T-helper 22 cell (primary cell): ENCODE data around the gene TMEM14B.
"Not testable (repeated sequence)": the region's sequence is repeated elsewhere in the genome, so short reads cannot be mapped to it uniquely, and the experiment has no call there.

Experiments
- DNase-seq: peaks from one replicate; pipeline ENCODE4 v3.0.0-alpha.2; 2020; ENCODE audit warnings: low read depth

Gene TMEM14B

DNA sequence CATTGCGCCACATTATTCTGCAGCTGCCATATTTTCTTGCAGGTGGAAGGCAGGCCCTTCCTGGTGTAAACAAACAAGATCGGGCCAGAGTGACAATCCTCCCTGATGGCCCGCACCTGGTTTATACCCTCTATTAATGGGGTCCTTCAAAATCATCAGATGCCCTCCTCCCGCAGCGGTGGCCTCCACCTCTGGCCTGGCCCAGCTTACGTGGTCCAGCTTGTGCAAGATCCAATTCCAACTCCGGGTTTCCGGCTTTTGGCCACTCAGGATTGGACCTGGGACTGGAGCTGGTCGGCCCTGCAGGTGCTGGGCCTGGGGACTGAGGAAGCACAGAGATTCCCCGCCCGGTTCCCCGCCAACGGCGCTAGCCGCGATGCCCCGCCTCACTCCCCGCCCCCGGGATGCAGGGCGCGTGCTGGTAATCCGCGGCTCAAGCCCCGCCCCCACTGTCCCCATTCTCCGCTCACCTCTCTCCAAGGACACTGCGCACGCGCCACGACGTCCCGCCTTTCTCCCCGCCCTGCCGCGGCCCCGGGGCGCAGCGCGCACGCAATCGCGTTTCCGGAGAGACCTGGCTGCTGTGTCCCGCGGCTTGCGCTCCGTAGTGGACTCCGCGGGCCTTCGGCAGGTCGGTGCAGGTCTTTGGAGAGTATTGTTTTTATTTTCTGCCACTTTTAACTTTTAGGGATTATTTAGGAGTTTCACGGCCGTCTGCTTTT is at the start of gene TMEM14B:
TMEM14B (plus strand) TSS at position 555 of the 722 bp plus-strand sequence. CDS start 1,441 bp downstream, outside the sequence.
- peak; percentile 97 for DNase-seq

DNA sequence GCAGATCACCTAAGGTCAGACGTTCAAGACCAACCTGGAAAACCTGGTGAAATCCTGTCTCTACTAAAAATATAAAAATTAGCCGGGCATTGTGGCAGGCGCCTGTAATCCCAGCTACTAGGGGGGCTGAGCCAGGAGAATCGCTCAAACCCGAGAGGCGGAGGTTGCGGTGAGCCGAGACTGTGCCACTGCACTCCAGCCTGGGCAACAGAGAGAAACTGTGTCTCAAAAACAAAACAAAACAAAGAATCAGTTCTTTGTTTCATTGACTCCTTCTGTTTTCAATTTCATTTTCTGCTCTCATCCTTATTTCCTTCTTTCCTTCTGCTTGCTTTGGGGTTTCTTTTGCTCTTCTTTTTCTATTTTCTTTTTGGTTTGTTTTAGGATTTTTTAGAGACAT is 33.6 kb upstream of the TMEM14B start:
- DNase-seq, result no peak

DNA sequence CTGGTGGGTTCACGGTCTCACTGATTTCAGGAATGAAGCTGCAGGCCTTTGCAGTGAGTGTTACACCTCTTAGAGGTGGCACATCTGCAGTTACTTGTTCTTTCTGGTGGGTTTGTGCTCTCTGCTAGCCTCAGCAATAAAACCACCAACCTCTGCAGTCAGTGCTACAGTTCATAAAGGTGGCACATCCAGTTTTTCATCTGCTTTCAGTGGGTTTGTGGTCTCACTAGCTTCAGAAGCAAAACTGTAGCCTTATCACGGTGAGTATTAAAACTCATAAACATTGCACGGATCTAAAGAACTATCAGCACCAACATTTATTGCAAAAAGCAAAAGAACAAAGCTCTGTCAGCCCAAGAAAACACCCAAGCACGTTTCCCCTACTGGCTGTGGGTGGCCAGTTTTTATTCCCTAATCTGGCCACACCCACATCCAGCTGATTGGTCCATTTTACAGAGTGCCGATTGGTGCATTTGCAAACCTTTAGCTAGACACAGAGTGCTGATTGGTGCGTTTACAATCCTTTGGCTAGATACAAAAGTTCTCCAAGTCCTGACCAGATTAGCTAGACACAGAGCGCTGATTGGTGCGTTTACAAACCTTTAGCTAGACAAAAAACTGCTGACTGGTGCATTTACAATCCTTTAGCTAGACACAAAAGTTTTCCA is 28.2 kb upstream of the TMEM14B start:
- peak; percentile 3 for DNase-seq

DNA sequence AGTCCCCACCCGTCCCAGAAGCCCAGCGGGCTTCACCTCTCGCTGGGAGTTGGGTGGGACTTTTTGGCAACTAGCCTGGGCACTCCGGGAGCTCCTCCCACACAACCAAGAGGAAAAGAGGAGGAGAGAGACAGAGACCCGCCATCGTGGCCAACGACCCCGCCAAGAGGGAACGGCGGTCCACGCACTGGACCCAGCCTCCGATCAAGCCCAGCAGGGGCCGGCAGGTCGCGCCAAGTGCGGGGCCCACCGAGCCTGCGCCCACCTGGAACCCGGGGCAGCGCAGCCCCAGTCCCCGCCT is 27.7 kb upstream of the TMEM14B start:
- DNase-seq, result no peak

DNA sequence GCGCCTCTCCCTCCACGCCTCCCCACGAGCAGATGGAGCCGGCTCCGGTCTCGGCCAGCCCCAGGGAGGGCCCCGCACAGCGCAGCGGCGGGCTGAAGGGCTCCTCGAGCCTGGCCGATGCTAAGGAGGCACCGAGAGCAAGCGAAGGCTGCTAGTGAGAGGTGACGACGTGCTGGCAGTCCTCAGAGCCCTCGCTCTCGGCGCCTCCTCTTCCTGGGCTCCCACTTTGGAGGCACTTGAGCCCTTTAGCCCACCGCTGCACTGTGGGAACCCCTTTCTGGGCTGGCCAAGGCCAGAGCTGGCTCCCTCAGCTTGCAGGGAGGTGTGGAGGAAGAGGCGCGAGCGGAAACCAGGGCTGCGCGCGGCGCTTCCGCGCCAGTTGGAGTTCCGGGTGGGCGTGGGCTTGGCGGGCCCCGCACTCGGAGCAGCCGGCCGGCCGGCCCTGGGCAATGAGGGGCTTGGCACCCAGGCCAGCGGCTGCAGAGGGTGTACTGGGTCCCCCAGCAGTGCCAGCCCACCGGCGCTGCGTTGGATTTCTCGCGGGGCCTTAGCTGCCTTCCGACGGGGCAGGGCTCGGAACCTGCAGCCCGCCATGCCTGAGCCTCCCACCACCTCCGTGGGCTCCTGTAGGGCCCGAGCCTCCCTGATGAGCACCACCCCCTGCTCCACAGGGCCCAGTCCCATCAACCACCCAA is 27.2 kb upstream of the TMEM14B start:
- peak; percentile 39 for DNase-seq

DNA sequence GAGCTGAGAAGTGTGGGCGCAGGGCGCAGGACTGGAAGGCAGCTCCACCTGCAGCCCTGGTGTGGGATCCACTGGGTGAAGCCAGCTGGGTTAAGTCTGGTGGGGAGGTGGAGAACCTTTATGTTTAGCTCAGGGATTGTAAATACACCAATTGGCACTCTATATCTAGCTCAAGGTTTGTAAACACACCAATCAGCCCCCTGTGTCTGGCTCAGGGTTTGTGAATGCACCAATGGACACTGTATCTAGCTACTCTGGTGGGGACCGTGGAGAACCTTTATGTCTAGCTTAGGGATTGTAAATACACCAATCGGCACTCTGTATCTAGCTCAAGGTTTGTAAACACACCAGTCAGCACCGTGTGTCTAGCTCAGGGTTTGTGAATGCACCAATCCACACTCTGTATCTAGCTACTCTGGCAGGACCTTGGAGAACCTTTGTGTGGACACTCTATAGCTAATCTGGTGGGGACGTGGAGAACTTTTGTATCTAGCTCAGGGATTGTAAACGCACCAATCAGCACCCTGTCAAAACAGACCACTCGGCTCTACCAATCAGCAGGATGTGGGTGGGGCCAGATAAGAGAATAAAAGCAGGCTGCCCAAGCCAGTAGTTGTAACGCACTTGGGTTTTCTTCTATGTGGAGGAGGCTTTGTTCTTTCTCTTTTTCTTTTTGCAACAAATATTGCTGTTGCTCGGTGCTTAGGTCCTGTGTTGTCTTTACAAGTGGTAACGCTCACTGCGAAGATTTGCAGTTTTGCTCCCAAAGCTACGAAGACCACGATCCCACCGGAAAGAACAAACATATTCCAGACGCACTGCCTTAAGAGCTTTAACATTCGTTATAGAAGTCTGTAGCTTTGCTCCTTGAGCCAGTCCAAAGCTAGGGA is 26.4 kb upstream of the TMEM14B start:
- DNase-seq, result peak; percentile 16

DNA sequence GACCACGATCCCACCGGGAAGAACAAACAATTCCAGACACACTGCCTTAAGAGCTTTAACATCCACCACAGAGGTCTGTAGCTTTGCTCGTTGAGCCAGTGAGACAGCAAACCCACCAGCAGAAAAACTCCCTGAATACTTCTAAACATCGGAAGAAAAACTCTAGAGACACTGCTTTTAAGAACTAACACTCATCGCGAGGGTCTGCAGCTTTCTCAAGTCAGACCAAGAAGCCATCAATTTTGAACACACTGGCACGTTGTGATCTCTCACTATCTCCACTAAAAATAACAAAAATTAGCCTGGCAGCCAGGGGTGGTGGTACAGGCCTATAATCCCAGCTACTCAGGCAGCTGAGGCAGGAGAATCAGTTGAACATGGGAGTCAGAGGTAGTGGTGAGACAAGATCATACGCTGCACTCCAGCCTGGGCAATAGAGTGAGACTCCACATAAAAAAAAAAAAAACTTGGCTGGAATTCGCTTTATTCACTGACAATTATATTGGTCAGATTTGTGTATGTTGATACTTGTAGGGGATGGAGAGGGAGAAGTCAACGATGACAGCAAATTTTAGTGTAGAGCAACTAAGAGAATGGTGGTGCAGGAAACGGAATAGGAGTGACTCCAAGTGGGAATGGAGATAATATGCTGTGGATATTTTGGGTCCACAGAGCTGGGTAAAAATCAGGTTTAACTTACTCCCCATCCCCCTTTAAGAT is 25.6 kb upstream of the TMEM14B start:
- no peak for DNase-seq

DNA sequence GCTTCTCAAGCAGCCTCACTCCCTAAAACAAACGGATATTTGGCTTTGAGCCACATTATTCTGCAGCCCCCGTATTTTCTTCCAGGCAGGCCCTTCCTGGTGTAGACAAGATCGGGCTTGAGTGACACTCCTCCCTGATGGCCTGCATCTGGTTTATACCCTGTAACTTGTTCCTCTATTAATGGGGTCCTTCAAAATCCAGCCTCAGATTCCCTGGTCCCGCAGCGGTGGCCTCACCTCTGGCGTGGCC is 25.1 kb upstream of the TMEM14B start:
- DNase-seq, result no peak

DNA sequence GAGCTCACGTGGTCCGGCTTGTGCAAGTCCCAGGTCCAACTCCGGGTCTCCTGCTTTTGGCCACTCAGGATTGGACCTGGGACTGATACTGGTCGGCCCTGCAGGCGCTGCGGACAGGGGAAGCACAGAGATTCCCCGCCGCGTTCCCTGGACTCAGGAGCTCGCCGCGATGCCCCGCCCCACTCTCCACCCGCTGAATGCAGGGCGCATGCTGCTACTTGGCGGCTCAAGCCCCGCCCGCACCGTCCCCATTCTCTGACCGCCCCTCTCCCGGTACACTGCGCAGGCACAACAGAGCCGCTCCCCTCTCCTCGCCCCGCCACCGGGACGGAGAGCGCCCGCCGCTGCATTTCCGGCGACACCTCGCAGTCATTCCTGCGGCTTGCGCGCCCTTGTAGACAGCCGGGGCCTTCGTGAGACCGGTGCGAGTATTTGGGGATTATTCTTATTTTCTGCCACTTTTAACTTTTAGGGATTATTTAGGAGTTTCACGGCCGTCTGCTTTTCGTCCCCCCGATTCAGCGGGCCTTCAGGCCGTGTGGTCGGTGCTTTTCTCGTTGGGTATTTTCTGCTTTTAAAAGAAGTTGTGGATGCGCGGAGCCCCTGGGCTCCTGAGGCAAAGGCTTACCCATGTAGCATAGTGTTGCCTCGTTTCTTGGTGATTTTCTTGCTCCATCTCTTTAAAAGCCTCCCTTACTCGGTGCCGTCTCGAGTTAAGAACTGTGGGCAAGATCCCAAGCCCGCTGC is 24.6 kb upstream of the TMEM14B start, which contains the start of gene TMEM14C:
TMEM14C (plus strand) TSS at position 251 of the 747 bp plus-strand sequence. CDS start 1,544 bp downstream, outside the sequence.
- peak; percentile 68 for DNase-seq

DNA sequence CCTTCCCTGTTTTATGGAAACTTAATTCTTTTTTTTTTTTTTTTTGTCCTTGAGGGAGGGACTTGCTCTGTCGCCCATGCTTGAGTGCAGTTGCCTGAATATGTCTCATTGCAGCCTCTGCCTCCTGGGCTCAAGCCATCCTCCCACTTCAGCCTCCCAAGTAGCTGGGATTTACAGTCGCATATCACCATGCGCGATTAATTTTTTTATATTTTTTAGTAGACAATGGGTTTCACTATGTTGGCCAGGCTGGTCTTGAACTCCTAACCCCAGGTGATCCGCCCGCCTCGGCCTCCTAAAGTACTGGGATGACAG is 24.1 kb upstream of the TMEM14B start:
- DNase-seq, result no peak

DNA sequence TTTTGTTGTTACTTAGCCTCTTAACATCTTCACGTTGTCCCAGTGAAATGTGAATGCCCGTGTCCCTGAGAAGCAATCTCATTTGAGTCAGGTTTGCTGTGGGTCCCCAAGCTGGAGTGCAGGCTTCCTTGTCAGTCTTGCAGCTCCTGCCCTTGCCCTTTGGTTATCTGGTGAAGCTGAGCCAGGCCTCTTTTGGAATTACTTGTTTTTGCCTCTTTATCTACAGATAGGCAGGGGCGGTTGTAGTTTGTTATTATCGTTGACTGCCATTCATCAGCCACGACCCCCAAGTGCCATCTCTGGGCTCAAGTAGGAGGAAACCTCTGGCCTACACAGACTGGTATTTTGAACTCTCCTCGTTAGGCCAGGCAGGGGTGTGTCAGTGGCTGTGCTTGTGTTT is 22.6 kb upstream of the TMEM14B start:
- no peak for DNase-seq

DNA sequence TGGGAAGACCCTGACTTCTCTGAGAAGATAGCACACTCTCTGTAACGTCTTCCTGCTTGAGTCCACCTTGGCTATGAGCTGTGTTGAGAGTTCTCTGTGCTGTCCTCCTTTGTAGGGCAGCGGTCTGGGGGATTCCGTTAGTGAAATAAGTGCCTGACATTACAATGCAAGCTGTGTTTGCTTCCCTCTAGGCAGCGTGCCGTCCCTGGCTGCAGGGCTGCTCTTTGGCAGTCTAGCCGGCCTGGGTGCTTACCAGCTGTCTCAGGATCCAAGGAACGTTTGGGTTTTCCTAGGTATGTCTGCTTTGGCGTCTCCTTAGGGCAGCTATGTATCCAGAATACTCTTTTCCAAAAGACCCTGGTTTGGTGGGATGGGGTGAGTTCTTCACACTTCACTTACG is 21.9 kb upstream of the TMEM14B start:
- DNase-seq, result no peak

DNA sequence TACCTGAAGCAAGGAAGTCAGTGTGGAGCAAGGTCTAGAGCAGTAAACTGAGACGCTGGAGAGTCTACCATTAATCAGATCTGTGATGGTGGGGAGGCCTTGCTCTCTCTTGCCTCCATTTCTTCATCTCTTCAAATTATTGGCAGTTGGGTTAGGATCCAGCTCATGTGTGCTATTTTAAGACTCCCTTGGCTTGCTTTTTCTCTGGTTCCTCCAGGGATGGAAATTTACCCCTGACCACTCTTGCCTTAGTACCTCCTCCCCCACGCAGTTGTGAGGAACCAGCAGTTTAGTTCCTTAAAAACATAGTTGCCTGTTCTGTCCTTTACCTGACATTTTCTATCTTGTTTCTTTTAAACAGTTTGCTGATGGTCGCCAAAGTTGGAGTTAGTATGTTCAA is 17.4 kb upstream of the TMEM14B start:
- no peak for DNase-seq

DNA sequence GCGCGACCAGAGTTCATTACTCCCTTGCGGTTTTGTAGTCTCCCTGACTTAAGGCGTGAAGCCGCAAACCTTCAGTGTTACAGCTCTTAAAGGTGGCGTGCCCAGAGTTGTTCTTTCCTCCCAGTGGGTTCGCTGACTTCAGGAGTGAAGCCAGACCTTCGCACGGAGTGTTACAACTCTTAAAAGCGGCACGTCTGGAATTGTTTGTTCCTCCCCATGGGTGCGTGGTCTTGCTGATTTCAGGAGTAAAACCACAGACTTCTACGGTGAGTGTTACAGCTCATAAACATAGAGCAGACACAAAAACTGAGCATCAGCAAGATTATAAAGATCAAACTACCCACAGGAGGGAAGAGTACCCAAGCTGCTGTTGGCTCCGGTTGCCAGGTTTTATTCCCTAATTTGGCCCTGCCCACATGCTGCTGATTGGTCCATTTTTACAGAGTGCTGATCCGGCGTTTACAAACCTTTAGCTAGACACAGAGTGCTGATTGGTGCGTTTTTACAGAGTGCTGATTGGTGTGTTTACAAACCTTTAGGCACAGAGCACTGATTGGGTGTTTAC is 14.4 kb upstream of the TMEM14B start:
- DNase-seq, result no peak

DNA sequence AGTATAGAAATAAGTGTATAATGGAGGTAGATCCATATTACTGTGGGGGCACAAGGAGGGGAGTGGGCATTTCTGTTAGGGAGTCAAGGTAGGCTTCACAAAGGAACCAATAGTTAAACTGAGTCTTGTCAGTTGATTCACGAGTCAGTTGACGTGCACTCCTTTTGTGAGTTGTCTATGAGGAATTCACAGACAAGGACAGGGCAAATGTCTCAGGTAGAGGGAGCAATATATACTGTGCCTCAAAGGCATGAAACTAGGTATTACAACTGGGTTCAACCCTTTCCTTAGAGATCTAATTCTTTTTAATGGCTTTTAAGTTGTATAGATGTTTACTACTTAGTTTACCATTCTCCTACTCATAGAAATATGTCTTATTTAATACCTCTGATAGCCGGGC is 13.7 kb upstream of the TMEM14B start:
- no peak for DNase-seq

DNA sequence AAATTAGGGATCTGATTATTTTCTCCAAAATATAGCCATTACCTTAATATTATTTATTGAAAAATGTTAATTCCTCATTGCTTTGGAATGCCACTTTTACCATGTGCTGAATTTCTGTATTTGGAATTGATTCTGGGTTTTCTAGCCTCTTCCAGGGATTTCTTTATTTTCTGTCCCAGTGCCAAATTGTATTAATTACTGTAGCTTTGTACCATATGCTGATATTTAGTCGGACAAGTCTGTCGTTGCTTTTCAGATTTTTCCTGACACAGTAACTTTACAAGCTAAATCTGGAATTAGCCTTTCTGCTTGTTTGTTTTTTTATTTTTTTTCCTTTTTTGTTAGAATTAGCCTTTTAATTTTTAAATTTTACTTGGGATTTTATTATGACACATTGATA is 10.9 kb upstream of the TMEM14B start:
- DNase-seq, result no peak

DNA sequence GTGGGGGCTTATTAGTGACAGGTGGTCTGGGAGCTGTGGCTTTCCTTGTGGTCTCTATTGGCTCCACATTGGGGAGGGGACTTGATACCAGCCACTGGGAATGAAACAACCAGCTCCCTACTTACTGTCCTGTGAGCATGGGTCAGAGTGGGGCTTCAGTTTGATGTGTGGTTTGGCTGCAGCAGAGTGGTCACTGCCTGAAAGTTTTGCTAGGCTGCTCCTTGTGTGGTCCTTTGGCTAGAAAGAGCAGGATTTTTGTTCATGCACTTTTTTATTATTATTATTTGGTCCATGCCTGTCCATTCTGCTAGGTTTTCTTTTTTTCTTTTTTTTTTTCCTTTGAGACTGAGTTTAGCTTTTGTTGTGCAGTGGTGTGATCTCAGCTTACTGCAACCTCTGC is 7.5 kb upstream of the TMEM14B start:
- no peak for DNase-seq

DNA sequence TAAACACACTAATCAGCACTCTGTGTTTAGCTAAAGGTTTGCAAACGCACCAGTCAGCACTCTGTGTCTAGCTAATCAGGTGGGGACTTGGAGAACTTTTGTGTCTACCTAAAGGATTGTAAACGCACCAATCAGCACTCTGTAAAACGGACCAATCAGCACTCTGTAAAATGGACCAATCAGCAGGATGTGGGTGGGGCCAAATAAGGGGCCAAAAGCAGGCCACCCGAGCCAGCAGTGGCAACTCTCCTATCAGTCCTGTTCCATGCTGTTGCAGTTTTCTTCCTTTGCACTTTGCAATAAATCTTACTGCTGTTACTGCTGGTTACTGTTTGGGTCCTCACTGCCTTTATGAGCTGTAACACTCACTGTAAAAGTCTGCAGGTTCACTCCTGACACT is 6.0 kb upstream of the TMEM14B start:
- not testable (repeated sequence) for DNase-seq

DNA sequence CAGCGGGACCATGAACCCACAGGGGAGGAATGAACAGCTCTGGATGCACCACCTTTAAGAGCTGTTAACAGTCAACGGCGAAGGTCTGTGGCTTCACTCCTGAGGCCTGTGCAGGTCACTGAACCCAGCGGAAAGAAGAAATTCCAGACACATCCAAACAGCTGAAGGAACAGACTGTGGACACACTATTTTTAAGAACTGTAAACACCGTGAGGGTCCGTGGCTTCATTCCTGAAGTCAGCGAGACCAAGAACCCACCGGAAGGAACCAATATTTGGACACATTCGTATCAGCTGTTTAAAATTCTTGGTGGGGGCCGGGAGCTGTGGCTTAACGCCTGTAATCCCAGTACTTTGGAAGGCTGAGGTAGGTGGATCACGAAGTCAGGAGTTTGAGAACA is 5.4 kb upstream of the TMEM14B start:
- DNase-seq, result no peak

DNA sequence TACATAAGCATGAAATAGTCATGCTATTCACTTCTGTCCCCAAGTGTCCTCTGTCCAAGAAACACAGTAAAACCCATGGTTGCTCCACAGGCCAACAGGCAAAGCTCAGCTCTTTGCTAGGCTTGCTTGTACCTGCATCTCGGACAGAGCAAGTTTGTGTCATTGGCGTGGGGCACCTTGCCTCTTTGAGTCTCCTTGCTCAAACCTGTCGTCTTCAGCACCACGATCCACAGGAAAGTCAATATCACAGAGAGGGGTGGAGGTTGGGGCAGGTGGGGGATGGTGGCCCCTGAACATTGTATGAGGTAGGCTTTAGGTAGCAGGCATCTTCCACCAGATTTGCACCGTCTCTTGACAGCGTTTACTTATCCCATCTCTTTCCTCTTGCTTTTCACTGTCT is 4.1 kb upstream of the TMEM14B start:
- DNase-seq, result no peak

DNA sequence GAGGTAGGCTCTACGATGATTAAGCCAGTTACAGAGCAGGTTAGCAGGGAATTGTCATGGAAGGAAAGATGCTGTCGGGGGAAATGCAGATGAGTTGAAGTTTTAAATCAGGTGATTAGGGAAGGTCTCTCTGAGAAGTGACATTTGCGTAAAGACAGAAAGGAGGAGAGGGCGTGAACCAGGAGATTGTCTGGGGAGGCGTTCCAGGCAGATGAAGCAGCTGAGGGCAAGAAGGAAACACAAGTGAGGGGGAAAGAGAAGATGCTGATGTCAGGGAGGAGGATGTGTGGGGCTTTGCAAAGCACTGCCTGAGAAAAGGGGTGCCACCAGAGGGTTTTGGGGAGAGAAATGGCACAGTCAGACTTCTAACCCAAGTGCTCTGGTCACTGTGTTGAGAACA is 2.5 kb upstream of the TMEM14B start:
- DNase-seq, result no peak
